ENCODE results near the gene RAB4A. TPM values are rescaled to one million over a fixed set of nuclear protein-coding genes. Genes with fewer than 3 reads are reported as not detected.
A peak's percentile ranks its signal among the peaks of the same experiment; 100 is the strongest.

Gene RAB4A
- total and polyA plus RNA-seq, 2 of the 13 experiments (the other 11 are each of a cell fraction or from before 2014, with no cell fraction given) = 56.0 to 80.1 TPM

- FAIRE-seq (no peak), DNase-seq (ENCODE audit: low spot score) (no peak), ATAC-seq (no peak)
- Histone ChIP-seq H3K4me1 (ENCODE audit: insufficient read depth, low read length) (peaks cover 19% of the 10 kb centered on the region), H2AFZ (ENCODE audit: low read length) (no peak overlapping the region), H3K9me3 (ENCODE audit: low read length) (peaks cover 10% of the 10 kb centered on the region), H3K36me3 (replicated peaks in 1 of 2; ENCODE audit: control insufficient read depth in 1 of 2, insufficient read depth in 2 of 2, low read length in 2 of 2) (no peaks in the 10 kb centered on the region), H3K4me3 (replicated peaks in 1 of 3; ENCODE audit: insufficient read depth in 1 of 3, low read depth in 2 of 3, low read length in 3 of 3) (no peak overlapping the region), H4K20me1 (ENCODE audit: insufficient read depth, low read length) (no peaks in the 10 kb centered on the region), H3K79me2 (ENCODE audit: insufficient read depth, low read length) (no peaks in the 10 kb centered on the region), H3K27me3 (ENCODE audit: control insufficient read depth in 1 of 2, insufficient read depth in 2 of 2, low read length in 2 of 2) (peaks cover 1 to 3% of the 10 kb centered on the region in 2 experiments; a peak in 1 of 5 replicates), H3K27ac (ENCODE audit: extremely low read length, insufficient read depth, low read length) (no peak overlapping the region), H3K9ac (ENCODE audit: insufficient read depth, low read depth, low read length) (no peak overlapping the region), H3K4me2 (ENCODE audit: low read depth, low read length) (no peak overlapping the region)
- 0 out of 2 replicates have a peak, but pooled peaks have one; percentile 14 for TF ChIP-seq ZNF687 (CRISPR knock-in tag; IDR thresholded peaks at IDR 0.05)
- TF ChIP-seq ETV6 (CRISPR knock-in tag; conservative IDR thresholded peaks at IDR 0.05) = no peak
- no TSS peak for BruUV-seq (replicated peaks)
- 39% methylated on average over 4 of the region's 6 CpGs for WGBS (ENCODE audit: low lambda C conversion rate)
- in situ Hi-C loops (cut with HindIII; ENCODE audit: extremely low pct_ligation_motif_present, low pct_unique_long_range_greater_than_20kb) = loop anchor here (10.0 kb wide), 1 partner anchor 544 kb away; no protein-coding TSS in a partner anchor
- ChIA-PET POLR2A (interaction anchor here (0.6 kb wide), 1 partner anchor 16 kb away, joined by 3 read pairs; no protein-coding TSS in a partner anchor), CTCF (ENCODE audit: low intra/inter-chr PET ratio, low total read pairs) (no interaction called here)
- intact Hi-C loops (cut with micrococcal nuclease; ENCODE audit: unreplicated experiment) = no loop called here
Measured at GRCh38 chr1:229238674-229239415, 32.1 kb upstream of the RAB4A start.

Data from HepG2 (cell line).